BLaER1 treated with 17β-estradiol and CSF1 and Interleukin-3, amounts not matched to agents 10 nM and 100 nM (cell line): Measurements from ENCODE around the gene GPR15LG.
"Not testable (repeated sequence)": the region's sequence is repeated elsewhere in the genome, so short reads cannot be mapped to it uniquely, and the experiment has no call there.

Experiments
- H3K27ac ChIP-seq, 11 experiments: shearing (Covaris generic); formaldehyde crosslinking; 2 replicates each; pipeline ENCODE4 v1.8.1; 2022
- H3K27me3 ChIP-seq, 11 experiments: shearing (Covaris generic); formaldehyde crosslinking; 2 replicates each; pipeline ENCODE4 v1.8.1; 2022
- H3K36me3 ChIP-seq, 11 experiments: shearing (Covaris generic); formaldehyde crosslinking; 2 replicates each; pipeline ENCODE4 v1.8.1; 2022
- H3K4me1 ChIP-seq, 10 experiments: shearing (Covaris generic); formaldehyde crosslinking; 2 replicates each; pipeline ENCODE4 v1.8.1; 2022
- H3K4me2 ChIP-seq, 11 experiments: shearing (Covaris generic); formaldehyde crosslinking; 2 replicates each; pipeline ENCODE4 v1.8.1; 2022
- H3K4me3 ChIP-seq, 10 experiments: shearing (Covaris generic); formaldehyde crosslinking; 2 replicates each; pipeline ENCODE4 v1.8.1; 2022
- H3K9ac ChIP-seq, 11 experiments: shearing (Covaris generic); formaldehyde crosslinking; 2 replicates each; pipeline ENCODE4 v1.8.1; 2022
- H3K9me3 ChIP-seq, 11 experiments: shearing (Covaris generic); formaldehyde crosslinking; replicated peaks in 1 of 11; 2 replicates each; pipeline ENCODE4 v1.8.1; 2022
- H4K20me1 ChIP-seq, 11 experiments: shearing (Covaris generic); formaldehyde crosslinking; 2 replicates each; pipeline ENCODE4 v1.8.1; 2022
- Cebpa-rat ChIP-seq, 11 experiments: shearing (Covaris generic); IDR thresholded peaks; 2 replicates each; pipeline ENCODE4 v1.8.1; 2022

The GPR15LG gene

DNA sequence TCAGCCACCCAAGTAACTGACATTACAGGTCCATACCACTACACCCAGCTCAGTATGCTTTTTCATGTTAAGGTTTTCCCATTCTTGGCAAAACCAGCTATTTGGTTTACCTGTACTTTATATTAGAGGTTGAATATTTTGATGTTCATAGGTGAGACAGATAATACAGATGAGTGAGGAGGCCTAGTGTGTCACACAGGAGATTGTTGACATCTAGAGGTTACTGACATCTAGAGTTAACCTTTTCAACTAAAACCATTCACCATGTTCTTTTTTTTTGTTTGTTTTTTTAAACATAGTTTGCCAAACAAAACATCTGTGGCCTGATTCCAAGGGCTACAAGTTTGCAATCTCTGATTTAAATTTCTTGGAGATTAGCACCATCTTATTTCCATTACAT lies 26.3 kb upstream of the GPR15LG start:
- H3K27me3 ChIP-seq: no peaks in the 10 kb centered on the region
- H3K4me3 ChIP-seq: no peak overlapping the region
- no peak for TF ChIP-seq Cebpa-rat (IDR thresholded peaks at IDR 0.05)
- H3K9ac ChIP-seq: 0 out of 22 replicates have a peak overlapping the region, but pooled peaks of 1 of the 11 experiments have one; percentile 23
- H3K4me2 ChIP-seq: no peak overlapping the region
- H3K4me1 ChIP-seq: no peaks in the 10 kb centered on the region
- no peak overlapping the region for H3K27ac ChIP-seq
- H3K9me3 ChIP-seq: no peaks in the 10 kb centered on the region
- H4K20me1 ChIP-seq: peaks cover 7 to 61% (median 27%) of the 10 kb centered on the region in 11 experiments; a peak in 16 of 22 replicates
- H3K36me3 ChIP-seq: peaks cover 87 to 100% (median 97%) of the 10 kb centered on the region in 11 experiments

DNA sequence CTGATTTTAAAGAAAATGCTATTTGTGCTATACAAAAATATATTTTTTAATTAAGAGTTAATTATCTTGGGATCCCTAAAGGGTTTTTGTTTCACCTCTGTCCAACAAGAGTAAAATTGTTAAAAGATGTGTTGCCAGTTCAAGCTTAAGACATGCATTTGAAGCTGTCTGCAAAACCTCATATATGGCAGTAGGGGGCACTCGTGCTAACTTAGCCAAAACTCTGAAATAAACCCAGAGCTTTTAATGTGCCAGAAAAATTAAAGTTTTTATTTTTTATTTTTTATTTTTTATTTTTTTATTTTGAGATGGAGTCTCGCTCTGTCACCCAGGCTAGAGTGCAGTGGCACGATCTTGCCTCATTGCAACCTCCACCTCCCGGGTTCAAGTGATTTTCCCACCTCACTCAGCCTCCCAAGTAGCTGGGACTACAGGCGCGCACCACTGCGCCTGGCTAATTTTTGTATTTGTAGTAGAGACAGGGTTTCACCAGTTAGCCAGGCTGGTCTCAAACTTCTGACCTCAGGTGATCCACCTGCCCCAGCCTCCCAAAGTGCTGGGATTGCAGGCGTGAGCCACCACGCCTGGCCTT lies 25.5 kb upstream of the GPR15LG start:
- not testable (repeated sequence) for H3K4me1 ChIP-seq, H3K9me3 ChIP-seq, H3K4me2 ChIP-seq, H3K9ac ChIP-seq, H3K27me3 ChIP-seq, H3K4me3 ChIP-seq, H3K27ac ChIP-seq
- Histone ChIP-seq H4K20me1 (peaks cover 7 to 58% (median 27%) of the 10 kb centered on the region in 11 experiments; a peak in 16 of 22 replicates), H3K36me3 (peaks cover 87 to 100% (median 97%) of the 10 kb centered on the region in 11 experiments)

DNA sequence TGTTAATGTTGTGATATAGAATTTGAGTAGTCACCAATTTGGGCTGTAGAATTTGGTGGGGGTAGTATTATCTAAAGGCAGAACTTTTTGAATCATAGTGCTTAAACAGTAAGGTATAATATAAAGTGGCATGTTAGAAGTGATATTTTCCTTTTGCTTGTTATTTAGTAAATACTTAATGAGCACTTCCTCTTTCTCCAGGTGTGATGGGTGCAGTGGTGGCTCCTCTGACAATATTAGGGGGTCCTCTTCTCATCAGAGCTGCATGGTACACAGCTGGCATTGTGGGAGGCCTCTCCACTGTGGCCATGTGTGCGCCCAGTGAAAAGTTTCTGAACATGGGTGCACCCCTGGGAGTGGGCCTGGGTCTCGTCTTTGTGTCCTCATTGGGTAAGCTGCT lies 23.7 kb upstream of the GPR15LG start:
- Histone ChIP-seq H3K27me3 (no peaks in the 10 kb centered on the region), H3K4me1 (no peaks in the 10 kb centered on the region), H4K20me1 (peaks cover 7 to 60% (median 27%) of the 10 kb centered on the region in 11 experiments; a peak in 16 of 22 replicates), H3K9ac (no peak overlapping the region), H3K4me3 (no peak overlapping the region), H3K9me3 (no peaks in the 10 kb centered on the region), H3K4me2 (no peak overlapping the region), H3K36me3 (peaks cover 86 to 100% (median 97%) of the 10 kb centered on the region in 11 experiments), H3K27ac (no peak overlapping the region)
- no peak for TF ChIP-seq Cebpa-rat (IDR thresholded peaks at IDR 0.05)

DNA sequence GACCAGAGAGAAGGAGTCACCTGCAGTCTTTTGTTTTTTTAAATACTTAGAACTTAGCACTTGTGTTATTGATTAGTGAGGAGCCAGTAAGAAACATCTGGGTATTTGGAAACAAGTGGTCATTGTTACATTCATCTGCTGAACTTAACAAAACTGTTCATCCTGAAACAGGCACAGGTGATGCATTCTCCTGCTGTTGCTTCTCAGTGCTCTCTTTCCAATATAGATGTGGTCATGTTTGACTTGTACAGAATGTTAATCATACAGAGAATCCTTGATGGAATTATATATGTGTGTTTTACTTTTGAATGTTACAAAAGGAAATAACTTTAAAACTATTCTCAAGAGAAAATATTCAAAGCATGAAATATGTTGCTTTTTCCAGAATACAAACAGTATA lies 20.8 kb upstream of the GPR15LG start:
- Histone ChIP-seq H4K20me1 (peaks cover 5 to 39% (median 18%) of the 10 kb centered on the region in 11 experiments; a peak in 15 of 22 replicates), H3K27ac (no peak overlapping the region), H3K27me3 (no peaks in the 10 kb centered on the region), H3K9ac (no peak overlapping the region), H3K36me3 (peaks cover 73 to 84% (median 79%) of the 10 kb centered on the region in 11 experiments), H3K4me2 (no peak overlapping the region), H3K4me1 (peaks cover 0 to 18% (median 7%) of the 10 kb centered on the region in 10 experiments; a peak in 12 of 20 replicates), H3K4me3 (no peak overlapping the region), H3K9me3 (no peaks in the 10 kb centered on the region)
- no peak for TF ChIP-seq Cebpa-rat (IDR thresholded peaks at IDR 0.05)

DNA sequence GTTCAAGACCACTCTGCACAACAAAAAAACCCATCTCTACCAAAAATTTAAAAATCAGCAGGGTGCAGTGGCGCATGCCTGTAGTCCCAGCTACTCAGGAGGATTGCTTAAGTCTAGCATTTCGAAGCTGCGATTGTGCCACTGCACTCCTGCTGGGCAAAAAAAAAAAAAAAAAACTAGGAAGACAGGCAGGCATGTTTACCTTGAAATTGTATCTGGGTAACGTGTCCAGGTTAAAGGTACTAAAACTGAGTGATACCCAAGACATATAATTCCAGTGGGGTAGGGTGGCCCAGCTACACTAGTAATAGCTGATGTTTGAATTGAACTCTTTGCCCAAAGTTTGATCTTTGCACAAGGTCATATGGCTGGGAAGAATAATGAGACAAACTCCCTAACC lies 18.1 kb upstream of the GPR15LG start:
- Histone ChIP-seq H3K9me3 (no peaks in the 10 kb centered on the region), H3K4me3 (no peak overlapping the region), H4K20me1 (peaks cover 0 to 21% (median 6%) of the 10 kb centered on the region in 11 experiments; a peak in 7 of 22 replicates), H3K4me1 (peaks cover 0 to 28% (median 7%) of the 10 kb centered on the region in 10 experiments; a peak in 12 of 20 replicates), H3K27ac (no peak overlapping the region), H3K27me3 (no peaks in the 10 kb centered on the region), H3K36me3 (peaks cover 48 to 56% (median 54%) of the 10 kb centered on the region in 11 experiments), H3K9ac (no peak overlapping the region), H3K4me2 (no peak overlapping the region; a peak in 1 of 22 replicates)
- no peak for TF ChIP-seq Cebpa-rat (IDR thresholded peaks at IDR 0.05)

DNA sequence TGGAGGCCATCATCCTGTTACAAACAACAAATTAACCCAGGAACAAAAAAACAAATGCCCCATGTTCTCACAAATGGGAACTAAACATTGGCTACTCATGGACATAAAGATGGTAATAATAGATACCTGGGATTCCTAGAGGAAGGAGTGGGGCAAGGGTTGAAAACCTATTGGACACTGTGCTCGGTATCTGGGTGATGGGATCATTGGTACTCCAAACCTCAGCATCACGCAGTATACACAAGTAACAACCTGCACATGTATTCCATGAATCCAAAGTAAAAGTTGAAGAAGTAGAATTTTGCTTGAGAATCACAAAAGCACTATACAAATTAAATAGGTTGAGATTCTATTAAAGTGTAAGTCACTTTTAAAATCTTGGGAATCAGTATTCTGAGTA lies 17.6 kb upstream of the GPR15LG start:
- Histone ChIP-seq H3K9ac (no peak overlapping the region), H3K27me3 (no peaks in the 10 kb centered on the region), H3K4me3 (no peak overlapping the region), H3K9me3 (no peaks in the 10 kb centered on the region), H4K20me1 (peaks cover 0 to 17% (median 1%) of the 10 kb centered on the region in 11 experiments; a peak in 7 of 22 replicates), H3K4me1 (peaks cover 0 to 28% (median 7%) of the 10 kb centered on the region in 10 experiments; a peak in 12 of 20 replicates), H3K27ac (peak overlapping the region in 1 of 11 experiments; percentile 4; a peak in 1 of 22 replicates), H3K36me3 (peaks cover 44 to 51% (median 49%) of the 10 kb centered on the region in 11 experiments), H3K4me2 (peak overlapping the region in 2 of 11 experiments; percentile 24 to 54; a peak in 2 of 22 replicates)
- no peak for TF ChIP-seq Cebpa-rat (IDR thresholded peaks at IDR 0.05)

DNA sequence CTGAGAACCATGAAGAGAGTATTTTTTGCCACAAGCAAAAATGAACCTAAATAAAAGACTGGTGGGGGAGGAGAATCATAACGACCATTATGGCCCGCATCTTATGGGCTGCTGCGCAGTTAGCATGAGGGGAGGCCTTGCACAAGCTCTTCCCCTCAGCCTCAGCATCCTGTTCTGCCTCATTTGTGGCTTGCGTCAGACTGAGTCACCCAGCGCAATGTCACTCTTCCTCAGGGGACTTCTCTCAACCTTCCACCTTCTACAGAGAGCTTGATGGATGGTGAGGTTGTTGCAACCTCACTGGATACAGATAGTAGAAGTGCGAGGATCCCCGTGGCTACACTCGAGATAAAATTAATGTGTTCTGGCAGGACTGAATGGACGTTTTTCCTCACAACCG lies 16.8 kb upstream of the GPR15LG start:
- H3K36me3 ChIP-seq: peaks cover 39 to 44% (median 42%) of the 10 kb centered on the region in 11 experiments
- no peaks in the 10 kb centered on the region for H3K9me3 ChIP-seq
- no peak overlapping the region for H3K4me3 ChIP-seq
- H3K27me3 ChIP-seq: no peaks in the 10 kb centered on the region
- H3K4me2 ChIP-seq: peak overlapping the region in 9 of 11 experiments; percentile 9 to 61 (median 27); a peak in 15 of 22 replicates
- H4K20me1 ChIP-seq: peaks cover 0 to 17% (median 0%) of the 10 kb centered on the region in 11 experiments; a peak in 3 of 22 replicates
- H3K4me1 ChIP-seq: peaks cover 0 to 28% (median 7%) of the 10 kb centered on the region in 10 experiments; a peak in 12 of 20 replicates
- no peak overlapping the region for H3K9ac ChIP-seq
- TF ChIP-seq Cebpa-rat (IDR thresholded peaks at IDR 0.05): peak in 6 of 11 experiments; percentile 8 to 69 (median 60); a peak in 8 of 22 replicates
- H3K27ac ChIP-seq: 0 out of 22 replicates have a peak overlapping the region, but pooled peaks of 1 of the 11 experiments have one; percentile 4

DNA sequence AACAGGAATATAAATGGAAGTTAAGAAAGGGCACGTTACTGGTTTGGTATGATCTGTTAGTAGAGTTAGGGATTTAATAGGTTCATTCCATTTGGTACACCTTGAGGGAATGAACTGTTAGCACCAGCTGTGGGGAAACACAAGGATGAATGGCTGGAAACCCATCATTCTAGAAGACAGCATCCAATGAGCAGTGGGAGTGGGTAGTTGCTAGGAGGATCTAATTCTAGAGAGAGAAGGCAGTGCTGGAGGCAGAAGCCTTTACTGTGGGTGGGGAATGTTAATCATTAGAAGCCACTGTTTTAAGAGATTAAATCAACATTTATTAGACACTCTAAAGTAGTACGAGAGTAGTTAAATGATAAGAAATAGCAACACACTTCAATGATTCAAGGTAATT lies 15.5 kb upstream of the GPR15LG start:
- TF ChIP-seq Cebpa-rat (IDR thresholded peaks at IDR 0.05): no peak
- Histone ChIP-seq H3K4me1 (peaks cover 0 to 28% (median 7%) of the 10 kb centered on the region in 10 experiments; a peak in 12 of 20 replicates), H3K9ac (no peak overlapping the region), H3K4me2 (peak overlapping the region in 2 of 11 experiments; percentile 3 to 26; a peak in 2 of 22 replicates), H3K9me3 (no peaks in the 10 kb centered on the region), H3K27ac (no peak overlapping the region), H3K4me3 (no peak overlapping the region), H4K20me1 (peaks cover 0 to 4% (median 0%) of the 10 kb centered on the region in 11 experiments; a peak in 2 of 22 replicates), H3K36me3 (peaks cover 26 to 31% (median 29%) of the 10 kb centered on the region in 11 experiments), H3K27me3 (no peaks in the 10 kb centered on the region)

DNA sequence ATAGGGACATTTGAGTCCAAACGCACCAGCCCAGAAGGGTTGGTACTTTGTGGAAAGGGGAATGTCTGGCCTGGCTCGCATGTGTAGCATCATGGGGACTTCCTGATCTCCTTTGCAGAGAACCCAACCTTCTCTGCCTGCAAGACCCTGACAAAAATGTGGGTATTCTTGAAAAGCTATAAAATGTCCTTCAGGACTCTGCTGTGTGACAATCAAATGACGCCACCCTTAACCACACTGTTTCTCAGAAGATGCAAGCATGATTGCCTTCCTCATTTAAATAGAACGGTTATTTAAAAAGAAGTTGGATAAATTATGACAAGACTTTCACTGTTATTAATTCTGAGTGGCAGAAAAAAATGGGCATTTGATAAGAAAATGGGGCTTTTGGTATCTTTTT lies 15.1 kb upstream of the GPR15LG start:
- Histone ChIP-seq H4K20me1 (no peaks in the 10 kb centered on the region), H3K4me2 (peak overlapping the region in 2 of 11 experiments; percentile 3 to 26; a peak in 2 of 22 replicates), H3K4me1 (peaks cover 0 to 28% (median 7%) of the 10 kb centered on the region in 10 experiments; a peak in 12 of 20 replicates), H3K27me3 (no peaks in the 10 kb centered on the region), H3K9me3 (no peaks in the 10 kb centered on the region), H3K9ac (no peak overlapping the region), H3K4me3 (no peak overlapping the region), H3K27ac (no peak overlapping the region), H3K36me3 (peaks cover 21 to 26% (median 24%) of the 10 kb centered on the region in 11 experiments)
- TF ChIP-seq Cebpa-rat (IDR thresholded peaks at IDR 0.05): no peak
